22Rv1 (cell line): ENCODE measurements around the gene TAF10.

Source experiments
- H3K27ac ChIP-seq: fragments of 450-650 bp; 2 replicates; pipeline ENCODE4 v1.5.1; 2017
- ZFX ChIP-seq: fragments of 450-650 bp; IDR thresholded peaks from 2 replicates; pipeline ENCODE4 v1.6.1; 2017; ENCODE audit warnings: antibody characterized with exemption, borderline replicate concordance
- TF ChIP-seq, protein P1 (sequence below): fragments of 450-650 bp; IDR thresholded peaks from 2 replicates; pipeline ENCODE4 v1.5.1; 2017; ENCODE audit warnings: mild to moderate bottlenecking

Gene TAF10

DNA sequence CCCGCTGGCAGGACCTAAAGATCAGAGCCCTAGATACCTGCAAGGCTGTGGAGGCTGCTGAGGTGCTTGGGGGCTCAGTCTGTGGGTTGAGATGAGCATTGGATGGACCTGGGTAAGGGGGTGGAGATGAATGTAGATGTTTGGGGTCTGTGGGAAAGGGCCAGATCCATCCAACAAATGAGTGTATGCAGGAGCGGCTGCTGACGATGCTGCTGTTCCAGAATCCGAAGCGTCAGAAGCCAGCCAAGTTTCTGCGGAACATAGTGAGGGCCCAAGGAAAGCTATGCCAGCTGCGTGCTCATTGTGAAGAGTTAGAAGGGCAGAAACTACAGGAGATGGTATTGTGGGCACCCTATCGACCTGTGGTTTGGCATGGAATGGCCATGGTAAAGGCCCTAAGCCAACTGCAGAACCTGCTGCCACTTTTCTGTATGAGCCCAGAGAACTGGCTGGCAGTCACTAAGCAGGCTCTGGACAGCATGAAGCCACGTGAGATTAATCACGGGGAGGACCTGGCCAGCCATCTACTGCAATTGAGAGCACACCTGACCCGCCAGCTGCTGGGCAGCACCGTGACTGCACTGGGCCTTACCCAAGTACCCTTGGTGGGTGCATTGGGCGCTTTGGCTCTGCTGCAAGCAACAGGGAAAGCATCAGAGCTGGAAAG is 45.2 kb downstream of the TAF10 start:
- H3K27ac ChIP-seq, result no peak overlapping the region
- no peak for TF ChIP-seq ZFX
- TF ChIP-seq, protein P1, sequence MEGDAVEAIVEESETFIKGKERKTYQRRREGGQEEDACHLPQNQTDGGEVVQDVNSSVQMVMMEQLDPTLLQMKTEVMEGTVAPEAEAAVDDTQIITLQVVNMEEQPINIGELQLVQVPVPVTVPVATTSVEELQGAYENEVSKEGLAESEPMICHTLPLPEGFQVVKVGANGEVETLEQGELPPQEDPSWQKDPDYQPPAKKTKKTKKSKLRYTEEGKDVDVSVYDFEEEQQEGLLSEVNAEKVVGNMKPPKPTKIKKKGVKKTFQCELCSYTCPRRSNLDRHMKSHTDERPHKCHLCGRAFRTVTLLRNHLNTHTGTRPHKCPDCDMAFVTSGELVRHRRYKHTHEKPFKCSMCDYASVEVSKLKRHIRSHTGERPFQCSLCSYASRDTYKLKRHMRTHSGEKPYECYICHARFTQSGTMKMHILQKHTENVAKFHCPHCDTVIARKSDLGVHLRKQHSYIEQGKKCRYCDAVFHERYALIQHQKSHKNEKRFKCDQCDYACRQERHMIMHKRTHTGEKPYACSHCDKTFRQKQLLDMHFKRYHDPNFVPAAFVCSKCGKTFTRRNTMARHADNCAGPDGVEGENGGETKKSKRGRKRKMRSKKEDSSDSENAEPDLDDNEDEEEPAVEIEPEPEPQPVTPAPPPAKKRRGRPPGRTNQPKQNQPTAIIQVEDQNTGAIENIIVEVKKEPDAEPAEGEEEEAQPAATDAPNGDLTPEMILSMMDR, result no peak

DNA sequence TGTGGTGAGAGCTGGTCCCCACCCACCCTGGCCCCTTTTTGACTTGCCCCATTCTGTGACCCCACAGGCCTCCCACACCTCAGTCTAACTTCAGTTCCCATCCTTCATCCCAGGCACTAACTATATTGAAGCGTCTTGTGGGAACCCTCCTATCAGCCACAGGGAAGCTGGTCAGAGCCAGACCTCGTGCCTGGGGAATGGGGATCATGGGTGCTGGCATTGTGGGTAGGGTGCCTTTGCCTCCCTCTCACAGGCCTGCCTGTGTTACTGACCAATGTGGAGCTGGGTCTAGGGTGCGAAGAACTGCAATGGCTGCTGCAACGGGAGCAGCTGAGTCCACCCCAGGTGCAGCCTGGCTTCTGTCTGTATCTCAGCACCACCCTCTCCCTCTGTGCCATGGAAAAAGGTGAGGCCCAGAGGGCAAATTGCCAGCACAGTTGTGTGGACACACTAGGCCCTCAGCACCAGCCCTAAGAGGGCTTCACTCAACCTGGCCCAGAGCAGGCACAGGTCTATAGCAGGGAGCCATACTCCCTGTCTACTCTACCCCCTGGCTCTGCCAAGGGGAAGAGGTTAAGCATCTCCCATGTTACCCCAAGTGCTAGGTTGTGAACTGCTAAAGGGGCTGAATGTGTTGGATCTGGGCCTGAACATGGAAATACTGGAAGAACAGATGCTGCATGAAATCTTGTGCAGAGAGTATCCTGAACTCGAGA is 45.9 kb downstream of the TAF10 start:
- H3K27ac ChIP-seq, result no peak overlapping the region
- TF ChIP-seq, protein P1, result no peak
- TF ChIP-seq ZFX, result no peak

DNA sequence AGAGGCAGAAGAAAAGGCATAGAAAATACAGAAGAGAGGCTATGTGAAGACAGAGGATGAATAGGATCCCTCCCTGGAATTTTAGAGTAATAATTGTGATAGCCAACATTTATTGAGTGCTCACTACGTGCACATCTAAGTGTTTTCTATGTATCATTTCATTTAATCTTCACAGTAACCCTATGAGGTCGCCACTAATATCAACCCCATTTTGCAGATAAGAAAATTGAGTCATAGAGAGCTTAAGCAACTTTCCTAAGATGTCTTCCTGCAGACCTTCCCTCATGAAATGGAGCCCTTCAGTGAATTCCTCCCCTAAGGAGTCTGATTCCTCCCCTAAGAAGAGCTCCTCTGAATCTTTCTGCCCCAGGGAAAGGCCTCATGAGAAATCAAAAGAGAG is 46.7 kb downstream of the TAF10 start:
- TF ChIP-seq ZFX, result no peak
- TF ChIP-seq, protein P1, result no peak
- no peak overlapping the region for H3K27ac ChIP-seq

DNA sequence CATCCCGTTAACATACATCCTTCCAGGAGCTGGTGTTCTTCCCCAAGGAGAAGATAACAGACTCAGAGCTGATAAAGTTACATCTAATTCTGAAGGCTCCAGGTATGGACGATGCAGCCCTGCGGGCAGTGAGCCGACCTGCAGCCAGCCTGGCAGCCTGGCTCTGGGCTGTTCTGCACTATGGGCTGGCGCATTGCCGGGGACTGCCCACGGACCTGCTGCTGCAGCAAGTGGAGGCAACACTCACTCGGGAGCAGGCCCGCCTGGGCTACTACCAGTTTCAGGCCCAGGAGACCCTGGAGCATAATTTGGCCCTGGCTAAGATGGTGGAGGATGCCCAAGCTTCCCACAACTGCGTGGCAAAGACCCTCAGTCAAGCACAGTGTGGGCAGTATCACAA is 48.3 kb downstream of the TAF10 start:
- TF ChIP-seq, protein P1, result no peak
- TF ChIP-seq ZFX, result no peak
- no peak overlapping the region for H3K27ac ChIP-seq

DNA sequence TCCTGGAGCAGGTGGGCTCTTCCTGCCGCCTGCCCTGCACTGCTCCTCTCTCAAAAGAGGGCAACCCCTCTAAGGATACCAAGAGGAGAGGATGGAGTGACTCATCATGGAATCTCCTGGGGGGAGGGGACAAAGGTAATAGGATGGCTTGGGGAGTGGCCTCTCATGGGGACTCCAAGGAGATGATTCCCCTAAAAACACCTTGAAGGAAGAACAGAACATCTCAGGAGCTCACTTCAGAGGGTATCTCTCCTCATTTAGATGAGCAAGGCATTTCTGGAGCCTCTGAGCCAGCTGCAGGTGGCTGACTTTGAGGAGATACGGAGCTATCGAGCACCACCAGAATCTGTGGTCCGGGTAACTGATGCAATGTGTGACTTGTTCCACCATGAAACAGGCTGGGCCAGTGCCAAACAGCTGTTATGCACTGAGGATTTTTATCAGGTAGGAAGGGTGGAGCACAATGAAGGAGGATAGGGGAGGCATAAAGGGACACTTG is 48.8 kb downstream of the TAF10 start:
- no peak for TF ChIP-seq ZFX
- TF ChIP-seq, protein P1, result no peak
- no peak overlapping the region for H3K27ac ChIP-seq

DNA sequence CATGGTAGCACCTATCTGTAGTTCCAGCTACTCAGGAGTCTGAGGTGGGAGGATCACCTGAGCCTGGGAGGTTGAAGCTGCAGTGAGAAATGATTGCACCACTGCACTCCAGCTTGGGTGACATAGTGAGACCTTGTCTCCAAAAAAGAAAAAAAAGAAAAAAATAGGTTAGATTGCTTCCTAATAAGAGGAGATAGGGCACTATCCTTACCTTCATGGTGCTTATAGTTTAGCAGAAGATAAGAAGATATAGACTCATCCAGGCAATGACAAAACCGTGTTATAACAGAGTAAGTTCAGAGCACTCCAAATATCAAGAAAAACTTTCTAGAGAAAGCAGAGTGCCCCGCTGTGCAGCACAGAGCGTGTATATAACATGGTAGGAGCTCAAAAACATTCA is 50.7 kb downstream of the TAF10 start:
- no peak for TF ChIP-seq ZFX
- H3K27ac ChIP-seq, result no peak overlapping the region
